Measurements from ENCODE around the gene ZSWIM4.
A peak's percentile ranks its signal among the peaks of the same experiment; 100 is the strongest.

Gene ZSWIM4

DNA sequence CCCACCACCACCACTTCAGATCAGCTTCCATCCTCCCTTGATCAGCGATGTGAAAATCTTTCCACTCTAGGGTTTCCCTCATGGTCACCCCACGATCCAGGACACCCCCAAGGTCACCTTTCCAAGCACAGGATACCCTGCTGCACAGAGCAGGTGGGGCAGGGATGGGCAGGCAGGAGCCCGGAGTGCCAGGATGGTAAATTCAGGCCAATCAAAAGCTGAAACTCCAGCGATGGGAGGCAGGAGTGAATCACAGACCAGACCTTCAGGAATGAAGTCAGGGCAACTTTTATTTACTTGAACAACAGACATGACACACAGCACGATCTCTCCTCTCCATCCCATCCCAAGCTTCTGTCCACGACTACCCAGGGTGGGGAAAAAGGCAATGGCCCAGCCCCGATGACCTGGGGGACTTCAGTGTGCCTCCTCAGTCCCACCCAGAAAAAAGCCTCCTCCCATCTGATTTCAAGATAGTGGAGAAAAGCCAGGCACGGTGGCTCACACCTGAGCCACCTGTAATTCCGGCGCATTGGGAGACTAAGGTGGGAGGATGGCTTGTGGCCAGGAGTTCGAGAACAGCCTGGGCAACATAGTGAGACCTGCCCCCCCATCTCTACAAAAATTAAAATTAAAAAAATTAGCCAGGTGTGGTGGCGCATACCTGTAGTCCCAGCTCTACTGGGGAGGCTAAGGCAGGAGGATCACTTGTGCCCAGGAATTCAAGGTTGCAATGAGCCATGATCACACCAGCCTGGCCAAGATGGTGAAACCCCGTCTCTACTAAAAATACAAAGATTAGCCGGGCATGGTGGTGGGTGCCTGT lies 39.2 kb downstream of the ZSWIM4 start:
- DNase-seq (ENCODE audit: low read depth), result peak; percentile 76

DNA sequence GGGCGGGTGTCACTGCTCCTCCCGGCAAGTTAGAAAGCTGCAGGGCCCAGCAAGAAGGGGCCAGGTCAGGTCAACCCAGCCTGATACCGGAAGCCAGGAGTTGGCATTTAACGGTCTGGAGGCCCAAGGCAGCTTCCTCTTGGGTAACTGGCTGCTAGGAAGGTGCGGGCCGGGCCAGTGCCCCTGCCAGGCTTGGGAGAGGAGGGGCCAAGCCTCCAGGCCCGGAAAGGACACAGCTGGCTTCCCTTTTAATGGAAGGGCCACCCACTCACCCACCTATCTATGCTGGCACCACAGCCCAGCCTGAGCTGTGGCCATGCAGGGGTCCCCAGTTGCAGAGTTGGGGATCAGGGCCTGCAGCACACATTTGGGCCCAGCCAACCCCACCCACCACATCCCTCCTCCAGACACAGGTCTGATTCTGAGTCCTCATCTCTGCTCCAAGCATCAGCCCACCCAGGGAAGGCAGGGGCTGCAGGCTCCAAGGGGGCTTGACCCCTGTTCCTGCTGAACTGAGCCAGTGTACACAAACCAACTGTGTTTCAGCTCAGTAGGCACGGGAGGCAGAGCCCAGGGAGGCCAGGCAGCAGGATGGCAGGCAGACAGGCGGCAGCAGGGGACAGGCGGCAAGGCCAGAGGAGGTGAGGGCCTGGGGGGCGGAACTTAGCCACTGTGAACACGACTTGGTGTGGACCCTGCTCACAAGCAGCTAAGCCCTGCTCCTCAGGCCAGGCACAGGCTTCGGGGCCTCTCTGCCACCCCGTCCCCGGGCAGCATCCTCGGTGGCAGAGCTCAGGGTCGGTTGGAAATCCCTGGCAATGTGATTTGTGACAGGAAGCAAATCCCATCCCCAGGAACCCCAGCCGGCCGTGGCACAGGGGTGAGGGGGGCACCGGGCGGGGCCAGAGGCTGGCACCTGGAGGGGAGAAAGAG lies 40.8 kb downstream of the ZSWIM4 start:
- no peak for DNase-seq (ENCODE audit: low read depth)

DNA sequence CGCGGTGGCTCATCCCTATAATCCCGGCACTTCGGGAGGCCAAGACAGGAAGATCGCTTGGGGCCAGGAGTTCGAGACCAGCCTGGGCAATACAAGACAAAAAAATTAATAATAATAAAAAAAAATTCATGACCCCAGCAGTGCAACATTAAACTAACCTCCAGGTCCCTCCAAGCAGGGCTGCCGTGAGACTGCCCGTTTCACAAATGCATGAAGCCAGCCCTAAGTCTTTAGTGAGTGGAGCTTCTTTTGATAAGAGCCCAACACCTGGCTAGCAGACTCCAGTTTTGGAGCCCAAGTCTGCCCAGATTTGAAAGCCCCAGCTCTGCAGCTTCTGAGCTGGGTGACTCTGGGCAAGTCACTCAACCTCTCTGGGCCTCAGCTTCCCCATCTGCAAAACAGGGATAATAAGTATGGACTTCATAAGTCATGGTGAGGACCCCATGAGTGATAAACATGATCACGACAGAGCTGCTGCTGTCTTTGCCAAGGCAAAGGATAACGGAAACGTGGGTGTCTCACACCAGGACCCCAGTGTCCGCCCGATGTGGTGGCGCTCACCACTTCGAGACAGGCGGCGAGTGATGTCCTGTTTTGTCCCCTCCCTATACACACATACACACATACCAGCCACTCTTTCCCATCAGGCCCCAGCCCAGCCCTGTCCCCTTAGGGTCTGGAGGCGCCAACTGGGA lies 43.3 kb downstream of the ZSWIM4 start:
- DNase-seq (ENCODE audit: low read depth), result no peak

DNA sequence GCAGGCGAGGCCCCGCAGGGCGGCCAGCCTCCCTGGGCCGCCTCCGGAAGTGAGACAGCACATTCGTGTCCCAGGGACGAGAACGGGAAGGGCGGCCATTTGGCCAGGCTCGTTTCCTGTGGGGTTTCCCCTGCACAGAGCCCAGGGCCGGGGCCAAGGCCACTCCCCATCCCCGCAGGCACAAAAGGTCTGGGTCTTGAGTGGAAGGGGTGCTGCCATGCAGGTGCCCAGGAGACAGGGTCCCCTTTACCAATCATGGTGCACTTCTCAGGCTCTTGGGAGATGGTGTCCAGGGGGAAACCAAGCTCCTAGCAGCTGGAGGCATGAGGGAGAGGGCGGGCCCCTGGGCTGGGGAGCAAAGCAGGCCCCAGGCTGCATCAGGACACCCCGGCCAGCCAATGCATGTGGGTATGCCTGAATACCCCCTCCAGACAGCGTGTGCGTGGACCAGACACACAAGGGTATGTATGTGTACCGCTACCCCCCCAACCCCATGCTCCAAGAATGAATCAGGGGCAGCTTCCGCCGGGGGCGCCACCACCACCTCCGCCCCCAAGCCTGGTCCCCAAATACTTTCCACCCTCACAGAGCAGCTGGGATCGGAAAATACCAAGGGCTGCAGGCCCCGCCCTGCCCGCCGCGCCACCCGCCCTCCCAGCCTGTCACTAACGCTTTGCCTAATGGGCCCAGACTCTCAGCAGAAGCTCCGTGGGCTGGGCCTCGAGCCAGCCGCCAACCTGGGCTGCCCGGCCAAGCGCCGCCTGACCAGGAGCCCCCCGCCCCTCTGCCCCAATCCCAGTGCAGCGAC lies 44.1 kb downstream of the ZSWIM4 start:
- peak; percentile 81 for DNase-seq (ENCODE audit: low read depth)

DNA sequence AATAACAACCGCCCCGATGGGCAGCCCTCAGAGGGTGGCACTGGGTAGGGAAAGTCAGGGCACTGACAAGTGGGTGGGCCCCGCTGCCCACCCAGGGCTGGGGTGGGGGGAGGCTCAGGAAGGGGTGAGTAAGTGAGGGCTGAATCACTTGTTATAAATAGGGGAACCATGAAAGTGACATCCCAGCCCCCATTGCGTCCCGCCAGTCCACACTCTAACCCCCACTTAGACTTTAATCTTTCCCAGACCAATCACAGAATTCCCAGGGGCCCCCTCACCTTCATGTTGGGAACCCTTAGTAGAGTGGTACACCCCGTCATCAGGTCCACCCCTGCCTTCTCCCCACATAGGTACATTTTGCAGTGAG lies 44.7 kb downstream of the ZSWIM4 start:
- DNase-seq (ENCODE audit: low read depth), result no peak

DNA sequence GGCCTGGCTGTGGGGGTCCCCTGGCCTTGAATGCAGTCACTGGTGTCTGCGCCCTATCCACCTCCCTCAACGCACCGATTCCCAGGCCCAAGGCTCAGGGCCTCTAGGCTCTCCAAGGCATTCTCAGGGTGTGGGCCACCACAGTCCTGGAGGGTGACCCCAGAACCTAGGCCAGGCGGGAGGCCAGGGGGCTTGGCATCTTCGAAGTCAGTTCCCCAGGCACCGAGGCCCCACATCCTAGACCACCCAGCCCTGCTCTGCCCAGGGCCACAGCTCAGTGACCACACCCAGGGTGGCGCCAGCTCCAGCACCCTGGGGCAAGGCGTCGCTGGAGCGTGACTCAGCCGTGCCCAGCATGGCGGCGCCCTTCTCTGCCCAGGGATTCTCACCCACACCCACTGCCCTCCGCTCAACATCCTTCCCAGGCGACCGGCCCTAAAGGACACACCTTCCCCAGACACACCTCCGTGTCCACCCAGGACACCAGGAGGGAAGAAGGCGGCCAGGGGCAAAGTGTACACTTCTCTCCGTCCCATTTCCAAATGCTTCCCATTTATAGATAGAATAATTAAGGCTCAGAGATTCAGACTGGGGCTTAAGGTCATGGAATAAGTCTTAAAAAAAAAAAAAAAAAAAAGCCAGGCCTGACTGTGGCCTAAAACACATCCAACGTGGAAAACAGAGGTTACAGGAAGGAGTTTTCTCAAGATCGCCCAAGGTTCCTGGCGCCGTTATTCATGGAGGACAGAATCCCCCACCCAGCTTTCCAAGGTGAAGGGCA lies 45.3 kb downstream of the ZSWIM4 start:
- DNase-seq (ENCODE audit: low read depth), result no peak

DNA sequence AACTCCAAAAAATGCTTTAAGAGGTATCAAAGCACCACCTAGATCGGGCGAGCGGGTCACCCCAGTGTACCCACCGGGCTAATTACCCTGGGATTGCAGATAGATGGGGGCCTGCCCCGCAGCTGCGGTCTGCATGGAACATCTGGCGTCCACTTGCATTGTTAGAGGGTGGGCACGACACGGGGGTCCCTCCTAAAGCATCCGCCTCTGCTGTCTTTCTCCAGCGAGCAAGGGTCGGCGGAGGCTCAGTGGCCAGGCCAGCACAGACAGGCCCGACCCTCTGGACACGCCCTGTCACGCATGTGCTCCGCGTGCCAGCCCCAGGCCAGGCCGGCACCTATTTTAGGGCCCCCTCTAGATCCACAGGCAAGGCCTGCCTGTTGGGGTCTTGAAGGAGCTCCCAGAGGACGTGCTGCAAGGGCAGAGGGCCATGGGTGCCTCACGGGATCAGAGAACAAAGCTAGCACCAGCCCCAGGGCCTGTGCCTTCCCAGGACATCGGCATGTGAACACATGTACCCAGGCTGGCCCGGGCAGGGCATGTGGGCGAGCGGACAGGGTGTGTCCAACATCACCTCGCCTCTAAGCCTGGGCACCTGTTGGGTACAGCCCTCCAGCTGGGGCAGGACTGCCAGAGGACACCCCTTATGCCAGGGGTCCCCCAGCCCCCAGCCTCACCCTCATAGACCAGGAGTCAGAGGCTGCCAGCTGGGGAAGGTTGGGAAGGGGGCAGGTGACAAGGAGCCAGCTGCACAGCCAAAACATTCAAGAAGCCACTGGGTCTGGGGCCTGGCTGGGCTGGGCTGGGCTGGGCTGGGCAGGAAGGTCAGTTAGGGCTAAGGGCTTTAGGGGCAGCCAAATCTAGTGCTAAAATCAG lies 46.1 kb downstream of the ZSWIM4 start:
- no peak for DNase-seq (ENCODE audit: low read depth)

DNA sequence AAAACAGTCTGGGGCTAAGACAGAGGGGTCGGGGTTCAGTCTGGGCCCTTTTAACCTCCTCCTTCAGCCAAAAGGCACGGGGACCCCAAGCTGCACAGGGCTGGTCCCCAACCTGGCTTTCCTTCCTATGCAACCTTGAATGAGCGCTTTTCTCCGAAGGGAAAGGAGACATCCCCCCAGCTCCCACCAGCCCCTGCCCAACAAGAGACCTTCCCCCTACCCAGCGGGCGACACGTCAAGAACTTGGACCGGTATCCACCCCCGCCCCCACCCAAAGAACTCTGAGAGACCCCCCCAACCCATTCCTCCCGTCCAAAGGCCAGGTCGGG lies 46.7 kb downstream of the ZSWIM4 start:
- no peak for DNase-seq (ENCODE audit: low read depth)

DNA sequence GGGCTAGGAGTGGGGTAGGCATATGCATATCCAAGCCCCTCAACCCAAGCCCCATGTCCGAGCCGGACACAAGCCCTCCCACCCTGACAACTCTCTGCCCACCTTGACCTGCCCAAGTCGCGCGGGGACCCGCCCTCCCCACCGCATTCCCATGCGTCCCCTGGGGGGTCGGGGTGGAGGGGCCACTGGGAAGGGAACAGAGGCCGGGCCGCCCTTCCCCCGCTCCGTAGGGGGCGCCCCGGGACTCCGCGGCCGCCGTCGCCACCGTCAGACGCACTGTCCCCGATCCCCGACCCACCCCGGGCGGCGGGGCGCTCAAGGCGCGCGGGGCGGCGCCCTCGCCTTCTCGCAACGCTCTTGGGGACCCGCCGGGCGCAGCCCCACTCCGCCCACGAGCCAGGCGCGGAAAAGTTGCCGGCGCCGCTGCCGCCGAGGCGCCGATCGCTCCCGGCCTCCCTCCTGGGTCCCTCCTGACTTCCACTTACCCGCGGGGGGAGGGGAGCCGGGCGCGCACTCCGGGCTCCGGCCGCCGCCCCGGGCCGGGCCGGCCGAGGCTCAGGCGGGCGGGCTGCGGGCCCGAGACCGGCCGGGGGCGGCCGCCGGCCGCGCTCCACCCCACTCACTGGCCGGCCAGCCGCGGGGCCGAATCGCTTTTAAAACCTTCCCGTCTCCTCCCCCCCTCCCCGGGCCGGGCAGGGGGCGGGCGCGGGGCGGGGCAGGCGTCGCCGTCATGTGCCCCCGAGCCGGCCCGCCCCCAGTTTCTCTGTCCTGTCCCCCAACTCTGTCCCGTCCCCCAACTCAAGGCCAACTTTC lies 47.3 kb downstream of the ZSWIM4 start:
- DNase-seq (ENCODE audit: low read depth), result peak; percentile 69

DNA sequence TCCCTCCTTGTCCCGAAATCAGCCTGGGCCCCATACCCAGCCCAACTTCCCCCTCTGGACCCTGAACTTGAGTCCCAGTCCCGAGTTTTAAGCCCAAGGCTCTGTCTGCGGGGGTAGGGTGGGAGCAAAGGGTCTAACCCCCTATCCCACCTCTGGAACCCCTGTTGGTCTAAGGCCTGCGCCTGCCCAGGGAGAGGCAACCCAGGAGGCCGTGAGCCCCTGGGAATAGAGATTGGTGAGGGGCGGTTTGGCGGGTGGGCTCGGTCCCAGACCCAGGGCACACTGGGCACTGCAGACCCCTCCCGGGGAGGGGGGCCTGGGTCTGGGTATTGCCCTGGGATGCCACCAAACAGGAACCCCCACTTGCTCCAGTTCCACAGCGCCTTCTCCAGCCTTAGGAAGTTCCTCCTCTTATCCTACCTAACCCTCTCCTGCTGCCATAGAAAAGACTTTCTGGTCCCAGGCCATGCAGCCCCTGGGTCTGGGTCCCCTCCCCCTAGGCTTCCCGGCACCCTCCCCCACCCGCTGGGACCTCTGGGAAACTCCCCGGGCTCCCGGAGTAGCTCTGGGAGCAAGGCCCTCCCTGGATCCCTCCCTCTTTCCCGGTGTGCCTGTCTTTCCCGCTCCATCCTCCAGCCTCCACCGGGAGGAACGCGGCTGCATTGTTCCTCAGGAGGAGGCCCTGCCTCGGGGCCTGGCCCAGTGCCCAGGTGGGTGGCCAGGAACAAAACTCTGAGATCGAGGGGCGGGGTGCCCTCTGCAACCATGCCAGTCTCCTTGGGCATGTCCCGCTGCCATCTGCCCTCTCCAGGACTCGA lies 48.1 kb downstream of the ZSWIM4 start:
- no peak for DNase-seq (ENCODE audit: low read depth)

DNA sequence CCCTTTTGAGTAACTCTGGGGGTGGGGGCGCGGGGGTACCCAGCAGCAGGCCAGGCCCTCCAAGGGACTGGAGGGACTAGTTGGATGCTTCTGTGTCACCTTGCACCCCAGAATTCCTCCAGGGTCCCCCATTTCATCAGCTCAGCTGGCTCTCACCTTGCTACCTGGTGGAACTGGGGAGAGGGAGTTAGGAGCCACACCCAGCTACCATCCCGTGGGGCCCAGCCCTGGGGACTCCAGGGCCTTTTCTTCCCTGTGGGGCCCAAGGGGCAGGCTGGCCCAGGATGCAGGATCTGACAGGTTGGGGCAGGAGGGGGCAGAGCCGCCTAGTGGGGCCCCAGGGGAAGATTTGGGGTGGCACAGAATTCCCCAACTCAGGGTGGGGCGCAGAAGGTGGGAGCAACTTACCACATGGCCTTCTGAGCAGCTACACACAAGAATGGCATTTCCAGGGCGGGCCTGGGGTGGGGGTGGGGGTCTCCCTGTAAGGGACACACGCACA lies 48.9 kb downstream of the ZSWIM4 start:
- no peak for DNase-seq (ENCODE audit: low read depth)

DNA sequence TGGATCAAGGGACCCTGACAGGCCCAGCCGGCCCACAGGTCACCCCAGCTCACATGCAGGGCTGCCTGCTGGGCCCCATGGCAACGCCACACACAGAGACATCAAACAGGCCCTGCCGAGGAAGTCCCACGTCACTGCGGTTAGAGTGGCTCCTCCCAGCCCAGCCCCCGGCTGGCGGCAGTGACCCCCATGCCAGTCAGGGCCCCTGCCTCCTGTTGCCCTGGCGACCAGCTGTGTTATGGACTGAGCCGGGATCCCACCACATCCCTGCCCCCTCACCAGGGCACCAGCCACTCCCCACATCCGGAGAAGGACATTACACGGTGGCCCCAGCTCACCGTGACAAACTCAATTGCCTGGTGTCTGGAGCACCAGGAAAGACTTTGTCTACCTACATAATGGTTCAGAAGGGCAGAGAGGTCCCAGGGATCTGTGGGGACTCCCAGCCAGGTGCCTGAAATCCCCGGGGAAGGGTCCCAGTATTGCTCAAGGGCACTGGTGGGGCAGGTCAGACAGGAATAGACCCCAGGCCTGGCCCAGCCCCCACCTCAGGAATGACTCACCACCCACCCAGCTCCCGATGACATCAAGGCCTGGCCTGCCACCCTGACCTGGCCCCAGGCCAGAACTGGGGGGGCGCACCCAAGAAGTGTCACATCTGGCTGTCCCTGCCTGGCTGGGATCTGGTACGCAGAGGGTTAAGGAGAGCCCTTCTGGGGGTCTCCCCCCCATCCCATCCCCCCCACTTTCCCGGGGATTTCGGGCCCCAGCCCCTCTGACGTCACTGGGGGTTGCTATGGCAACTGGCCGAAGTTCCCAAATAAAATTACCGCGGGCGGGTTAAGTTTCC lies 51.5 kb downstream of the ZSWIM4 start:
- DNase-seq (ENCODE audit: low read depth), result peak; percentile 89

DNA sequence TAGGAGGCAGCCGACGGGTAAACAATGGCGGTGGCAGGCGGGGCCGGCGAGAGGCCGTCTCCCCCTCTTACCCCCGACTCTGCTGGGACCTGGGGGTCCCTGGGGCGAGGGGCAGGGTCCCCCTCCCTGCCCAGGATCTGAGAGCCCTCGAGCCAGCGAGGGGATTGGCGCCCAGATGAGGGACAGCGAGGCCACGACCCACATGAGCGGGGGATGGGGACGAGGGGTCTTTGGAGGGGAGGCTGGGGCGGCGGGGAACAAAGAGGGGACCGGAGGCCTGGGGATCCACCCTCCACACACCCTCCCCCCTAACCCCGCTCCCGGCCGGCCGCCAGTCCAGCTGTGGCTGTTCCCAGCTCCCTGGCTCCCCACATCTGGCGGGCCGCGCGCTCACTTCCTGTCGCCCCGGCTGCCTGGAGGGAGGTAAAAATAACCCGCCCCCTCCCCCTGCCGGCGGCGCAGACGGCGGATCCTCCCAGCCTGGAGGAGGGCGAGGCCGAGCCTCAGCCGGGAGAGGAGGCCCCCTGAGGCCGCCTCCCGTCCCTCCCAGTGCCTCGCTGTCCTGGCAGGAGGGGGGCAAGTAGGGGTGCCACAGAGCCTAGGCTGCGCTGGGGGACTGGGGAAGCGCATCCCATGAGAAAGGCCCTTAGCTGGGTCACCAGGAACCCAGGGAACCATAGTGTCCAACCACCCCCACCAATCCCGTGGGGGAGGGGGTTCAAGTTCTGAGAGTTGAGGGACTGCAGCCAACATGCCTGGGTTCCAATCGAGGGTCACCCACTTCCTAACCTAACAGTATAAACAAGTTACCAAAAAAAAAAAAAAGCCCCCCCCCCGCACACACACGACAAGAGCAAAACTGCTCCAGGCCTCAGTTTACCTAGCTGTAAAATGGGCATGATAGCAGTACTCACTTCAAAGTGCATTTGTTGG lies 52.4 kb downstream of the ZSWIM4 start:
- DNase-seq (ENCODE audit: low read depth), result peak; percentile 91

DNA sequence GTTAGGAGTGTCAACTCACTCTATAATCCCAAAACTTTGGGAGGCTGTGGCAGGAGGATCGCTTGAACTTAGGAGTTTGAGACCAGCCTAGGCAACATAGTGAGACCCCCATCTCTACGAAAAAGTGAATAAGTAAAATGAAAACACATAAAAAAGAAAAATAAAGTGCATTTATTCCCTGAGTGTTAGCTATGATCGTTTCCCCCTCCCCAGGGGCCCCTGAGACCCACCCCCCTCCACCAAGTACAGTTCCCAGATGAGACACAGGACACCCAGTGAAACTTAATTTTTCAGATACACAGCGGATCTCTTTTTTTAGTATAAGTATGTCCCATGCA lies 53.1 kb downstream of the ZSWIM4 start:
- DNase-seq (ENCODE audit: low read depth), result no peak

DNA sequence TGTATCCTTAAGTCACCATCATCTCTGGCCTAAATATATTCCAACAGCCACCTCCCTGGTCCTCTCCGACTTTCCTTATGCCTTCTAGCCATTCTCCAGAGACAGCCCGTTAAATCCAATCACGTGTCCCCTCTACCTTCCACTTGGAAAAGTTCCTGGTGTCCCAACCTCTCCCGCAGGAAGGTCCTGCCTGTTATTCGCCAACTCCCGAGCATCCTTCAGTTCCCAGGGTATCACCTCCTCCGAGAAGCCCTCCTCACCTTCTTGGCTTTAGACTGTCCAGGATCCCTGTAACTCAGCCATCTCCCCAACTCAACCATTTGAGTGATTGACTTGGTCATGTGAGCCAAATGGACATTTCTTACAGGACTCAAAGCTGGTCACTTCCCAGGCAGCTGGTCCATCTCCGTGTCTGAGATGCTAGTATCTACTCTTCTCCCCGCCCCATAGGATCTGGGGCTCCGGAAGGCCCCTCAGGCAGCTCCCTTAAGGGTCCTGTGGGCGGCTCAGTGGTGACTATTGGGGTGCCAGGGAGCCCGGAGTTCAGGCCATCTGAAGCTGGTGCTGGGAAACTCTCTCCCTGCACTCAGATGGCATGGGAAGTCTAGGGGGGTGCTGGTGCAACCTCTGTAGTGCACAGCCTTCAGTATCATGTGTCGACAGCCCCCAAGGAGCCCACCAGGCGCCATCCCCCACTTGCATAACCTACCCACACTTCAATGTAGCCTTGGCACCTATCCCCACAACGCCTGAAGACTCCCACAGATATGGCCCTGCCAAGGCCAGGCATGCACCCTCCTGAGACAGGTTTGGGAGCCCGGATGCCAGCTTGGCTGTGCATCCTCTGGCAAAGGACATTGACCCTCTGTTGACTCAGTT lies 53.8 kb downstream of the ZSWIM4 start:
- no peak for DNase-seq (ENCODE audit: low read depth)

Data from iris pigment epithelial cell (primary cell).